K562 (cell line): Measurements from ENCODE around the gene CHST14. TPM values are rescaled to one million over a fixed set of nuclear protein-coding genes. Genes with fewer than 3 reads are reported as not detected.
A peak's percentile ranks its signal among the peaks of the same experiment; 100 is the strongest.

Experiments
- ATAC-seq: fragments of 200-7000 bp; cut with Tn5 transposase; 3 replicates; pipeline ENCODE4 v1.9.1; 2020; ENCODE audit warnings: moderate library complexity
- BruUV-seq: library from RNA; stranded (reverse); fragments of 400-500 nt; replicated peaks from 2 replicates; lab custom pipeline; 2021; lab: Mats Ljungman, UMichigan
- CTCF ChIA-PET: fragments of 300-600 bp; formaldehyde crosslinking; extraction: SDS; loops from one replicate; lab custom pipeline; 2021; ENCODE audit warnings: low intra/inter-chr PET ratio; lab: Yijun Ruan, JAX
- POLR2A ChIA-PET: fragments of 300-600, 350-650 bp; sonication (Branson Sonifier 250); formaldehyde crosslinking; extraction: SDS; loops from one replicate; lab custom pipeline; 2021; ENCODE audit warnings: antibody characterized with exemption, inconsistent platforms; lab: Yijun Ruan, JAX
- DNase-seq, 4 experiments: peaks; one replicate each; pipeline versions ENCODE4 v3.0.0 to v3.0.0-alpha.2; 2011 to 2018; ENCODE audit warnings: low spot score in 3 of 4, mixed read lengths in 3 of 4; ENCODE audit errors: extremely low read depth in 1 of 4
- FAIRE-seq: peaks from 2 replicates; lab custom pipeline; 2011; peaks lifted over from hg19 to GRCh38; lab: Jason Lieb, UNC
- H2AFZ ChIP-seq: 2 replicates; pipeline ENCODE4 v1.6.0; 2011; ENCODE audit warnings: low read depth, low read length, control low read depth, inconsistent platforms
- H3K27ac ChIP-seq: fragments of 200-600 bp; 3 replicates; pipeline ENCODE4 v1.8.0; 2011; ENCODE audit warnings: low read depth, mild to moderate bottlenecking, control low read depth, inconsistent platforms, low read length, moderate library complexity, mixed read lengths; ENCODE audit errors: extremely low read depth
- H3K27me3 ChIP-seq, 2 experiments: fragments of 300-600 bp in 1 of 2; 2 replicates in 1 of 2; 3 replicates in 1 of 2; pipeline versions ENCODE4 v1.6.0 to v1.8.0; 2011; ENCODE audit warnings: inconsistent platforms in 2 of 2, low read length in 2 of 2, mild to moderate bottlenecking in 1 of 2, mixed read lengths in 1 of 2, moderate library complexity in 1 of 2; ENCODE audit not compliant: control insufficient read depth in 2 of 2, insufficient read depth in 2 of 2
- H3K36me3 ChIP-seq: fragments of 300-600 bp; 3 replicates; pipeline ENCODE4 v1.8.0; 2011; ENCODE audit warnings: mild to moderate bottlenecking, low read length, inconsistent platforms; ENCODE audit not compliant: control insufficient read depth, insufficient read depth
- H3K4me1 ChIP-seq, 2 experiments: fragments of 200-600 bp in 1 of 2; replicated peaks in 1 of 2; 2 replicates in 1 of 2; 3 replicates in 1 of 2; pipeline versions ENCODE4 v1.5.1 to v1.8.0; 2011; ENCODE audit warnings: inconsistent platforms in 2 of 2, low read length in 2 of 2, mild to moderate bottlenecking in 1 of 2, mixed read lengths in 1 of 2, moderate library complexity in 1 of 2; ENCODE audit not compliant: control insufficient read depth in 2 of 2, insufficient read depth in 2 of 2
- H3K4me2 ChIP-seq: 2 replicates; pipeline ENCODE4 v1.6.1; 2011; ENCODE audit warnings: low read length, control low read depth, inconsistent platforms, mixed read lengths; ENCODE audit not compliant: insufficient read depth
- H3K4me3 ChIP-seq: fragments of 200-600 bp; sonication (generic), shearing (Covaris generic); 2 replicates; pipeline ENCODE4 v1.5.1; 2016; ENCODE audit warnings: control low read depth, inconsistent platforms
- H3K79me2 ChIP-seq: fragments of 200-600 bp; 3 replicates; pipeline ENCODE4 v1.8.0; 2011; ENCODE audit warnings: low read length, inconsistent platforms; ENCODE audit not compliant: control insufficient read depth, insufficient read depth
- H3K9ac ChIP-seq, 2 experiments: 2 replicates each; pipeline versions ENCODE4 v1.6.0 to v1.6.1; 2011; ENCODE audit warnings: low read depth in 2 of 2, low read length in 2 of 2, control low read depth in 1 of 2, inconsistent platforms in 1 of 2, mild to moderate bottlenecking in 1 of 2, mixed read lengths in 1 of 2; ENCODE audit not compliant: insufficient read depth in 1 of 2
- H3K9me1 ChIP-seq: one replicate; pipeline ENCODE4 v1.6.0; 2011; ENCODE audit warnings: inconsistent platforms, mild to moderate bottlenecking, low read length, moderate library complexity; ENCODE audit not compliant: control insufficient read depth, insufficient read depth
- H3K9me3 ChIP-seq: replicated peaks from 2 replicates; pipeline ENCODE4 v1.5.1; 2011; ENCODE audit warnings: low read depth, low read length, inconsistent platforms; ENCODE audit not compliant: control insufficient read depth, insufficient read depth
- H4K20me1 ChIP-seq: replicated peaks from 2 replicates; pipeline ENCODE4 v1.6.1; 2011; ENCODE audit warnings: low read length, inconsistent platforms, mixed read lengths; ENCODE audit not compliant: control insufficient read depth, insufficient read depth
- ARID3B ChIP-seq: fragments of 250-450 bp; sonication (Bioruptor Pico); IDR thresholded peaks from 2 replicates; pipeline ENCODE4 v1.4.0; 2020; ENCODE audit warnings: borderline replicate concordance
- CC2D1A ChIP-seq: fragments of 450-650 bp; IDR thresholded peaks from 2 replicates; pipeline ENCODE4 v1.6.1; 2017; ENCODE audit warnings: mild to moderate bottlenecking
- DEAF1 ChIP-seq: fragments of 450-650 bp; formaldehyde crosslinking; IDR thresholded peaks from 2 replicates; pipeline ENCODE4 v1.4.0; 2020; ENCODE audit warnings: mild to moderate bottlenecking, moderate library complexity
- FOXM1 ChIP-seq, 2 experiments: fragments of 450-650 bp in 1 of 2; sonication (generic) in 1 of 2; formaldehyde crosslinking in 1 of 2; IDR thresholded peaks; 2 replicates each; pipeline versions ENCODE4 v1.6.1 to v1.9.0; 2017 to 2022; ENCODE audit warnings: low read depth in 2 of 2, mild to moderate bottlenecking in 2 of 2, missing genetic modification reagents in 1 of 2, moderate library complexity in 1 of 2
- GTF3C2 ChIP-seq: IDR thresholded peaks from 3 replicates; pipeline ENCODE4 v1.6.1; 2011; ENCODE audit warnings: borderline replicate concordance, mild to moderate bottlenecking, moderate library complexity; ENCODE audit not compliant: insufficient read length; ENCODE audit errors: extremely low read depth
- MNT ChIP-seq, 2 experiments: fragments of 450-650 bp; conservative IDR thresholded peaks; 2 replicates each; pipeline ENCODE4 v1.6.1; 2017; ENCODE audit warnings: mild to moderate bottlenecking in 2 of 2, moderate library complexity in 2 of 2
- NFE2 ChIP-seq: IDR thresholded peaks from 2 replicates; pipeline ENCODE4 v1.6.1; 2014; ENCODE audit warnings: antibody characterized with exemption, low read depth
- NFXL1 ChIP-seq: fragments of 450-650 bp; formaldehyde crosslinking; IDR thresholded peaks from 2 replicates; pipeline ENCODE4 v1.4.0; 2021; ENCODE audit warnings: mild to moderate bottlenecking
- NR2C1 ChIP-seq, 2 experiments: fragments of 450-650 bp; IDR thresholded peaks; 2 replicates each; pipeline ENCODE4 v1.6.1; 2017; ENCODE audit warnings: mild to moderate bottlenecking in 2 of 2, antibody characterized with exemption in 1 of 2, inconsistent platforms in 1 of 2, missing compliant biosample characterization in 1 of 2, missing genetic modification characterization in 1 of 2
- NR2C2 ChIP-seq, 2 experiments: fragments of 200-800 bp in 1 of 2; sonication (Bioruptor generic) in 1 of 2; sonication (generic) in 1 of 2; formaldehyde crosslinking in 1 of 2; IDR thresholded peaks; 2 replicates each; pipeline versions ENCODE4 v1.6.1 to v1.8.0; 2016 to 2022; ENCODE audit warnings: mild to moderate bottlenecking in 1 of 2, missing compliant biosample characterization in 1 of 2, missing genetic modification characterization in 1 of 2, missing genetic modification reagents in 1 of 2
- TAF9B ChIP-seq: fragments of 450-650 bp; IDR thresholded peaks from 2 replicates; pipeline ENCODE4 v1.6.1; 2018; ENCODE audit warnings: mild to moderate bottlenecking; ENCODE audit not compliant: partially characterized antibody
- TCF7L2 ChIP-seq: fragments of 150-350 bp; IDR thresholded peaks from 2 replicates; pipeline ENCODE4 v1.6.1; 2016; ENCODE audit warnings: low read depth, mild to moderate bottlenecking, low read length, moderate library complexity
- WGBS: fragments of 100-300 bp; shearing (Covaris generic); methylation state at CpG from one replicate; pipeline ENCODE4 v1.1.6; 2016; ENCODE audit warnings: low coverage, mixed read lengths; ENCODE audit not compliant: insufficient coverage; ENCODE audit errors: missing lambda C conversion rate; 5-methylcytosine and 5-hydroxymethylcytosine counted together
- in situ Hi-C: fragments of 300-500 bp; cut with MboI; formaldehyde crosslinking; loops from 4 replicates; pipeline ENCODE4 v1.15.0; 2018; ENCODE audit warnings: inconsistent platforms, mixed read lengths
- intact Hi-C: fragments of 100-400 bp; cut with micrococcal nuclease; formaldehyde crosslinking; loops from 2 replicates; pipeline ENCODE4 v1.14.2; 2022
- polyA plus RNA-seq, 8 experiments: library from polyadenylated mRNA; depleted of rRNA in 4 of 8; stranded (reverse) in 5 of 8; unstranded in 3 of 8; fragments of >200 nt; fragmentation: Nextera tagmentation in 2 of 8; fragmentation: Illumina TruSeq in 1 of 8; extraction: Ambion mirVana in 2 of 8; extraction: Trizol in 1 of 8; gene quantifications; 2 replicates each; pipeline versions ENCODE4 v1.2.1 to v1.2.3, GENCODE V29; 2011 to 2014; ENCODE audit warnings: inconsistent platforms in 1 of 8, missing spikeins in 1 of 8
- total RNA-seq, 7 experiments: library from RNA; depleted of rRNA in 6 of 7; stranded (reverse); fragments of >200 nt in 6 of 7; fragmentation: Illumina TruSeq in 2 of 7; extraction: Trizol in 2 of 7; gene quantifications; 2 replicates each; pipeline versions ENCODE4 v1.2.1 to v1.2.3, GENCODE V29; 2011 to 2021; ENCODE audit warnings: low replicate concordance in 1 of 7

CHST14 gene
- total and polyA plus RNA-seq, 9 of the 15 experiments (the other 6 are each of a cell fraction or from before 2014, with no cell fraction given) = 1.6 to 12.1 (median 4.5) TPM

- POLR2A ChIA-PET = interaction anchor here (0.6 to 1.0 kb wide), 3 partner anchors 60 to 252 kb away, joined by 3 to 5 read pairs (median 3); partner anchors contain the start of genes BAHD1 and GCHFR
- Histone ChIP-seq H3K36me3 (no peaks in the 10 kb centered on the region), H3K9ac (peak overlapping the region; percentile 59 to 89), H3K4me3 (peak overlapping the region; percentile 36), H3K4me2 (peak overlapping the region; percentile 72), H3K27me3 (no peaks in the 10 kb centered on the region), H3K79me2 (no peaks in the 10 kb centered on the region), H4K20me1 (no peaks in the 10 kb centered on the region), H3K9me1 (peaks cover 4% of the 10 kb centered on the region), H2AFZ (peak overlapping the region; percentile 88), H3K27ac (peak overlapping the region; percentile 60), H3K4me1 (peaks cover 20 to 24% of the 10 kb centered on the region in 2 experiments), H3K9me3 (no peaks in the 10 kb centered on the region)
- DNase-seq (peak; percentile 89 to 93 (median 92)), ATAC-seq (peak; percentile 93), FAIRE-seq (peak; percentile 6)
- intact Hi-C loops (loop anchor here (10.0 kb wide), 1 partner anchor 273 kb away; no protein-coding TSS in a partner anchor), in situ Hi-C loops (no loop called here)
- under 1% methylated on average over 54 of the region's 61 CpGs for WGBS
- BruUV-seq = no TSS peak
- CTCF ChIA-PET = no interaction called here
- TF ChIP-seq DEAF1 (CRISPR knock-in tag) (no peak), NR2C1 (IDR thresholded peaks at IDR 0.05) (peak; percentile 64), NR2C1 (tag; IDR thresholded peaks at IDR 0.05) (peak; percentile 75), MNT (conservative IDR thresholded peaks at IDR 0.05) (peak in 1 of 2 experiments; percentile 63; a peak in 2 of 4 replicates), TAF9B (no peak), ARID3B (no peak), NFXL1 (CRISPR knock-in tag) (no peak), NR2C2 (CRISPR knock-in tag; IDR thresholded peaks at IDR 0.05) (no peak), NR2C2 (tag; IDR thresholded peaks at IDR 0.05) (peak; percentile 91), GTF3C2 (no peak), FOXM1 (IDR thresholded peaks at IDR 0.05; ENCODE audit: low read depth) (no peak), FOXM1 (CRISPR knock-in tag; IDR thresholded peaks at IDR 0.05; ENCODE audit: low read depth) (no peak), NFE2 (no peak), TCF7L2 (no peak), CC2D1A (no peak)
These were observed 40.8 kb downstream of the CHST14 start for GRCh38 chr15:40511472-40512133.
